ENCODE results near the gene USP3. TPM values are rescaled to one million over a fixed set of nuclear protein-coding genes. Genes with fewer than 3 reads are reported as not detected.

The USP3 gene
- total and polyA plus RNA-seq, 2 of the 13 experiments (the other 11 are each of a cell fraction or from before 2014, with no cell fraction given), result 14.3 to 61.2 TPM

DNA sequence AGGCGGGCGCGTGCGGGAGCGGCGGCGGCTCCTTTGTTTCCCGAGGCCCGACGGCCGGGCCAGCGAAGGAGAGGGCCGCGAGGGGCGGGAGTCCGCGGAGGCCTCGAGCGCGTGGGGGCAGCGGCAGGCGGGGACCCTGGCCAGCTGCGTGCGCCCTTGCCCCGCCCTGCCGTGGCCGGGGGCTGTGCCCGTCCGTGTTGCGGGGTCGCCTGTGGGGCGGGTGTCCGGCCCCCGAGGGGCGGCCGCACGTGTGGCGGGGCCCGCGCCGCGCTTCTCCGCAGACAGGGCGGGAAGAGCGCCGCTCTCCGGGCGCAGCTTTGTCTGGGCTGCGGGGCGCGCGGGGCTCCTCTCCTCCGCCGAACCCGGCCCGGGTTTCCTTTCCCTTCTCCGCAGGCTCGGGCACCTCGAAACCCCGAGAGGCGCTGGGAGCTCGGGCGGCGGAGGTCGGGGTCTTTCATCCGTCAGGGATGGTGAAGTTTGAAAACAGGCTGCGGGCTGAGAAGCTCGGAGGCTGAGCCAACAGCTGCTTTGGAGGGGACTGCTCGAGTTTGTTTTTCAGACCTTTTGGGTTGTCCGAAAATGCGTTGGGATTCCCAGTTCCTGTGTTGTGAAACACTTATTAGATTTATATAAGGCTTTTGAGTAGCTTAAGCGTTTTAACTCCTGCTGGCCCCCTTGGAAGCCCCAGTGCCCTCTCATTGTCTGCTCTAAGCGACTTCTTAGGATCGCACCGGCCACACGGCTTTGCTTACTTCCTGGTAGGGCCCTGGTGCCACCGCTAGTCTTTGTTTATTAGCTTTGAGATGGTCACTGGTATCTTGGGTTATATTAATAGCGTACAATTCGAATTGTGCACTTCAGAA lies 817 bp downstream of the USP3 start (continued):
- peak; percentile 14 to 23; a peak in 1 of 4 replicates for TF ChIP-seq HMGXB4 (CRISPR knock-in tag; IDR thresholded peaks at IDR 0.05; ENCODE audit: borderline replicate concordance in 1 of 2, low read depth in 1 of 2)
- no peak for TF ChIP-seq MYC (CRISPR knock-in tag; IDR thresholded peaks at IDR 0.05; ENCODE audit: borderline replicate concordance)
- TF ChIP-seq MLLT10 (CRISPR knock-in tag; IDR thresholded peaks at IDR 0.05), result no peak
- TF ChIP-seq ARHGAP35 (CRISPR knock-in tag; IDR thresholded peaks at IDR 0.05; ENCODE audit: borderline replicate concordance), result no peak
- TF ChIP-seq THYN1 (CRISPR knock-in tag; IDR thresholded peaks at IDR 0.05; ENCODE audit: borderline replicate concordance, low read depth), result no peak
- no peak for TF ChIP-seq HNRNPL (IDR thresholded peaks at IDR 0.05; ENCODE audit: low read depth, low read length)
- no peak for TF ChIP-seq SNAPC2 (CRISPR knock-in tag; IDR thresholded peaks at IDR 0.05)
- no peak for TF ChIP-seq EP300 (IDR thresholded peaks at IDR 0.05; ENCODE audit: low read depth in 2 of 2, low read length in 2 of 2)
- TF ChIP-seq EP300 (CRISPR knock-in tag; IDR thresholded peaks at IDR 0.05; ENCODE audit: borderline replicate concordance), result no peak
- TF ChIP-seq, protein P1, sequence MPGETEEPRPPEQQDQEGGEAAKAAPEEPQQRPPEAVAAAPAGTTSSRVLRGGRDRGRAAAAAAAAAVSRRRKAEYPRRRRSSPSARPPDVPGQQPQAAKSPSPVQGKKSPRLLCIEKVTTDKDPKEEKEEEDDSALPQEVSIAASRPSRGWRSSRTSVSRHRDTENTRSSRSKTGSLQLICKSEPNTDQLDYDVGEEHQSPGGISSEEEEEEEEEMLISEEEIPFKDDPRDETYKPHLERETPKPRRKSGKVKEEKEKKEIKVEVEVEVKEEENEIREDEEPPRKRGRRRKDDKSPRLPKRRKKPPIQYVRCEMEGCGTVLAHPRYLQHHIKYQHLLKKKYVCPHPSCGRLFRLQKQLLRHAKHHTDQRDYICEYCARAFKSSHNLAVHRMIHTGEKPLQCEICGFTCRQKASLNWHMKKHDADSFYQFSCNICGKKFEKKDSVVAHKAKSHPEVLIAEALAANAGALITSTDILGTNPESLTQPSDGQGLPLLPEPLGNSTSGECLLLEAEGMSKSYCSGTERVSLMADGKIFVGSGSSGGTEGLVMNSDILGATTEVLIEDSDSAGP (CRISPR knock-in tag; IDR thresholded peaks at IDR 0.05; ENCODE audit: borderline replicate concordance), result no peak
- TF ChIP-seq FOXA1 (IDR thresholded peaks at IDR 0.05), result no peak
- TF ChIP-seq FOXA1 (CRISPR knock-in tag; IDR thresholded peaks at IDR 0.05), result no peak
- TF ChIP-seq MED1 (CRISPR knock-in tag; IDR thresholded peaks at IDR 0.05), result 0 out of 2 replicates have a peak, but pooled peaks have one; percentile 20
- no peak for TF ChIP-seq ZBTB38 (CRISPR knock-in tag; IDR thresholded peaks at IDR 0.05)
- TF ChIP-seq ZNF749 (CRISPR knock-in tag; IDR thresholded peaks at IDR 0.05; ENCODE audit: borderline replicate concordance), result 0 out of 2 replicates have a peak, but pooled peaks have one; percentile 1
- TF ChIP-seq, protein P2, sequence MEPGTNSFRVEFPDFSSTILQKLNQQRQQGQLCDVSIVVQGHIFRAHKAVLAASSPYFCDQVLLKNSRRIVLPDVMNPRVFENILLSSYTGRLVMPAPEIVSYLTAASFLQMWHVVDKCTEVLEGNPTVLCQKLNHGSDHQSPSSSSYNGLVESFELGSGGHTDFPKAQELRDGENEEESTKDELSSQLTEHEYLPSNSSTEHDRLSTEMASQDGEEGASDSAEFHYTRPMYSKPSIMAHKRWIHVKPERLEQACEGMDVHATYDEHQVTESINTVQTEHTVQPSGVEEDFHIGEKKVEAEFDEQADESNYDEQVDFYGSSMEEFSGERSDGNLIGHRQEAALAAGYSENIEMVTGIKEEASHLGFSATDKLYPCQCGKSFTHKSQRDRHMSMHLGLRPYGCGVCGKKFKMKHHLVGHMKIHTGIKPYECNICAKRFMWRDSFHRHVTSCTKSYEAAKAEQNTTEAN (CRISPR knock-in tag; conservative IDR thresholded peaks at IDR 0.05), result 0 out of 2 replicates have a peak, but pooled peaks have one; percentile 7
- TF ChIP-seq RARG (CRISPR knock-in tag; IDR thresholded peaks at IDR 0.05; ENCODE audit: low read depth), result no peak
- no peak for TF ChIP-seq ZNF44 (CRISPR knock-in tag; IDR thresholded peaks at IDR 0.05)
- TF ChIP-seq KDM1A (CRISPR knock-in tag; IDR thresholded peaks at IDR 0.05), result no peak
- no peak for TF ChIP-seq NPAS2 (CRISPR knock-in tag; IDR thresholded peaks at IDR 0.05; ENCODE audit: borderline replicate concordance)
- no peak for TF ChIP-seq ZNF276 (CRISPR knock-in tag; IDR thresholded peaks at IDR 0.05; ENCODE audit: low read depth)

Data from HepG2 (cell line).